ENCODE measurements around the gene ASGR1.

ASGR1 gene, protein sequence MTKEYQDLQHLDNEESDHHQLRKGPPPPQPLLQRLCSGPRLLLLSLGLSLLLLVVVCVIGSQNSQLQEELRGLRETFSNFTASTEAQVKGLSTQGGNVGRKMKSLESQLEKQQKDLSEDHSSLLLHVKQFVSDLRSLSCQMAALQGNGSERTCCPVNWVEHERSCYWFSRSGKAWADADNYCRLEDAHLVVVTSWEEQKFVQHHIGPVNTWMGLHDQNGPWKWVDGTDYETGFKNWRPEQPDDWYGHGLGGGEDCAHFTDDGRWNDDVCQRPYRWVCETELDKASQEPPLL

DNA sequence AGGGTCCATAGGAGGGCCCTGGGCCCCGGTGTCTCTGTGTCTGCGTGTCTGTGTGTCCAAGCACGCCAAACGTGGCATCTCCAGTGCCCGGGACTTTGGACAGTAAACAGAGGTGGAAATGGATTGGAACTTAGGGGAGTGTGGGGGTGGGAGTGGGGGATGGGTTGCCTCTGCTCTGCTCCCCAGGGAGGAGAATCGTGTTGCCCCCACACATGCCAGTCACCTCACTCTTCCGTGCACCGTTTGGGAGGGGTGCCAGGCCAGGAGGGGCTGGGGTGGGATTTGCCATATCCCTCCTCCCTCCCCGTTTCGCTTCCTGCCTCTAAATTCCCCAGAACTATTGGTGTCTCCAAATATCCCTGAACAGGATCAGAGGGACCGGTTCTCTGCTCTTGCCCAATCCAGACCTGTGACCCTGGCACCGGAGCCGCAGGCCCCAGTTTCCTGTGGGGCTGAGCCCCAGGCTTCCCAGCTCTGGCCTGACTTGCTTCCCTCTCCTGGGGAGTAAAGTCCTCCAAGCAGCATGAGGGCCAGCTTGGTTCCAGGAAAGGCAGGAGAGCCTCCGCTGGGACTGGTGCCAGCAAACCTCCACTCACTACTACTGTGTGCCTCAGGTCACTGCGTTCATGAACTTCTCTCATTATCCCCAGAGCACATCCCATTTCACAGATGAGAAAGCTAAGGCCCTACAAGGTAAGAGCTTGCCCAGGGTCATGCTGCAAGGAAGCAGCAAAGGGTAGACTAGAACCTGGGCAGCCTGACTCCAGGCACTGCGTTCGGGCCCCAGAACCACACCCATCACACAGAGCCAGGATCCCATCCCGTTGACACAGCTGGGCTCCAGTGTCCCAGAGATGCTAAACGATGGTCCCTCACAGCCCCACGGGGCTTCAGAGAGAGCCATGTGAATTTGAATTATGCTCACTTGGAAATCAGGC is at the start of gene ASGR1:
TSS of gene ASGR1 (minus strand) at position 54 of the 938 bp plus-strand sequence. CDS start 807 bp downstream, outside the sequence.
- peaks cover 0 to 13% of the 10 kb centered on the region in 2 donors for H3K4me1 ChIP-seq (ENCODE audit: control insufficient read depth in 1 of 2, insufficient read depth in 2 of 2, low read length in 2 of 2)
- H3K36me3 ChIP-seq (ENCODE audit: control insufficient read depth in 1 of 2, insufficient read depth in 2 of 2, low read length in 2 of 2): no peaks in the 10 kb centered on the region
- H3K9me3 ChIP-seq (ENCODE audit: control insufficient read depth in 1 of 2, low read length in 2 of 2): no peaks in the 10 kb centered on the region
- H3K27ac ChIP-seq (ENCODE audit: low read length): no peak within 1 kb of the TSS
- H3K27me3 ChIP-seq (ENCODE audit: low read depth, low read length): peaks cover 16% of the 10 kb centered on the region
- H3K4me3 ChIP-seq (ENCODE audit: low read depth in 1 of 2, low read length in 2 of 2): peak within 1 kb of the TSS in 1 of 2 donors; percentile 66

DNA sequence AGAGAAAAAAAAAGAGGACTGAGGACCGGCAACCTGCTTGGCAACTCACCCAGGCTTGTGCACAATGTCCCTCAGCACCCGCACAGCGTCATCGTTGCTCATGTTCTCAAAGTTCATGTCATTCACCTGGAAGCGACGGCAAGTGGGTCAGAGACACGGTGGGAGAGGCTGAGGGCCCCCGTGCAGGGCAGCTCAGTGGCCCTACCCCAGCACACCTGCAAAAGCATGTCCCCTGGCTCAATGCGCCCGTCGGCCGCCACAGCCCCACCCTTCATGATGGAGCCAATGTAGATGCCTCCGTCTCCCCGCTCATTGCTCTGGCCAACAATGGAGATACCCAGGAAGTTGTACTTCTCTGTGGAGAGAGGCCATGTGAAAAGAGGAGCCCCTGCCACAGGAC is 49.8 kb upstream of the ASGR1 start:
- Histone ChIP-seq H3K4me1 (ENCODE audit: control insufficient read depth in 1 of 2, insufficient read depth in 2 of 2, low read length in 2 of 2) (peaks cover 4 to 23% of the 10 kb centered on the region in 2 donors), H3K9me3 (ENCODE audit: control insufficient read depth in 1 of 2, low read length in 2 of 2) (no peaks in the 10 kb centered on the region), H3K27me3 (ENCODE audit: low read depth, low read length) (no peaks in the 10 kb centered on the region), H3K4me3 (ENCODE audit: low read depth in 1 of 2, low read length in 2 of 2) (no peak overlapping the region), H3K27ac (ENCODE audit: low read length) (no peak overlapping the region), H3K36me3 (ENCODE audit: control insufficient read depth in 1 of 2, insufficient read depth in 2 of 2, low read length in 2 of 2) (peaks cover 38 to 62% of the 10 kb centered on the region in 2 donors)

DNA sequence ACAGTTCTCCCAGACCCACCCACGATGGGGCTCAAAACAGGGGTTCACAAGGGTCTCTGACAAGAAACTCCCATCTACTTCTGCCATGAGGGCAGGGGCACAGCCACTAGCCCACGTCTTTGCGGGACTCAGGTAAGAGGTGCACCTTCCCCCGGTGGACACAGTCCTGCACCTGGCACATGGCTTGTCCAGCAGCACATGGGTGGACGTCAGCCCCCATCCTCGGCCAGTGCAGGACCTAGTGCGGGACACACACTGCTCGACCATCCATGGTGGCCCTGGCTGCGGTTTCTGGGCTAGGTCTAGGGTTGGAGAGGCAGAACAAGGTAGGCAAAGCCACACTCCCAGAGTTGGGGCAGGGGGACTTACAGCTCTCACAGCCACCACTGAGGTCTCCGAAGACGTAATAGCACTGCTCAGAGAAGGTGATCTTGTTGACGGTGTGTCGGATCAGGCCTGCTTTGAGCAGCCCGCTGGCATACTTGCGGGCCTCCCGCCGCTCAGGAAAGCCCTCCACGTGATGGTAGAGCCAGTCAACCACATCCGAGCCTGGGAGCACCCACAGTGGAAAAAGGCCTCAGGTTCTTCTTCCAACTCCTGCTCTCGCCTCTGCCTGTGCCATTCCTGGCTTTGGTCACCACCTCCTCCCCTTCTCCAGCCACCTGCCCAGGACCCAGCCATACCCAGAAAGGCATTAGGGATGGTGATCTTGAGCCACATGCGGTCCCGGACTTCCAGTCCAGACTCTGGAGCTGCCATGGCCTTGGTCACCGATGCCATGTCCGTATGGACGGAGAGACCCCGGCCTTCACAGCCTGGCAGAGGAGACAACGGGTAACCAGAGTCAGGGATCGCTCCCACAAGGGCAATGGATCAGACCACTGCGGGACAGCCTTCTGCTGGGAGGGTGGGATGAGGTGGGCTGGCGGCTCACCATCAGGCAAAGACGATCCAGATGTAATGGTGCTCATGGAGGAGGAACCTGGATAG is 47.8 kb upstream of the ASGR1 start:
- H3K9me3 ChIP-seq (ENCODE audit: control insufficient read depth in 1 of 2, low read length in 2 of 2): no peaks in the 10 kb centered on the region
- H3K36me3 ChIP-seq (ENCODE audit: control insufficient read depth in 1 of 2, insufficient read depth in 2 of 2, low read length in 2 of 2): peaks cover 47 to 78% of the 10 kb centered on the region in 2 donors
- no peak overlapping the region for H3K4me3 ChIP-seq (ENCODE audit: low read depth in 1 of 2, low read length in 2 of 2)
- peaks cover 0 to 8% of the 10 kb centered on the region in 2 donors for H3K4me1 ChIP-seq (ENCODE audit: control insufficient read depth in 1 of 2, insufficient read depth in 2 of 2, low read length in 2 of 2)
- H3K27ac ChIP-seq (ENCODE audit: low read length): no peak overlapping the region
- no peaks in the 10 kb centered on the region for H3K27me3 ChIP-seq (ENCODE audit: low read depth, low read length)

DNA sequence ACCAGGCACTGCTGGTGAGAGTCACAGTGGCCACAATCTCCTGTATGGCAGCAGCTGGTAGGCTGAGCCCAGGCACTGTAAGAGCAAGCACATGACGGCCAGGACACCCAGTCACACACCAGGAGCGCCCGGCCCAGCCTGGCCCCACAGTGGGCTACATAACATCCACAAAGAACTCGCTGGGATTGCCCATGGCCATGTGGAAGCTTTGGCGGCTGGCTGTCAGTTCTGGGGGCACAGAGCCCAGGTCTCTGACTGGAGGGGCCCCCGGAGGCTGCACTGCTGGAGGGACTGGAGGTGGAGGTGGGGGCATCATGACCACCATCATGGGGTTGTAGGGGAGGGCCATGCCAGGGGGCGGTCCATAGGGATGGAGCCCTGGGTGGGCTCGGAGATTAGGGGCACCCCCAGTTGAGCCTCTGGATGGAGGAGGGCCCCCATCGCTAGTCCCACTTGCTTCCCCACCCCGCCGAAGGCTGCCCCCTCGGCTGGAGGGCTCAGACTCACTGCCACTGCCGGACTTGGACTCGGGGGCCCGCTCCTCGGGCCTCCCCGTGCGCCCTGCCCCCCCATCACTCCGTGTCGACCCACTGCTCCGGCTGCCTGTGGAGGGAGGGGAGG is 46.7 kb upstream of the ASGR1 start:
- H3K9me3 ChIP-seq (ENCODE audit: control insufficient read depth in 1 of 2, low read length in 2 of 2): no peaks in the 10 kb centered on the region
- H3K27me3 ChIP-seq (ENCODE audit: low read depth, low read length): no peaks in the 10 kb centered on the region
- H3K36me3 ChIP-seq (ENCODE audit: control insufficient read depth in 1 of 2, insufficient read depth in 2 of 2, low read length in 2 of 2): peaks cover 47 to 78% of the 10 kb centered on the region in 2 donors
- H3K4me3 ChIP-seq (ENCODE audit: low read depth in 1 of 2, low read length in 2 of 2): no peak overlapping the region
- H3K4me1 ChIP-seq (ENCODE audit: control insufficient read depth in 1 of 2, insufficient read depth in 2 of 2, low read length in 2 of 2): peaks cover 4 to 14% of the 10 kb centered on the region in 2 donors
- H3K27ac ChIP-seq (ENCODE audit: low read length): no peak overlapping the region

DNA sequence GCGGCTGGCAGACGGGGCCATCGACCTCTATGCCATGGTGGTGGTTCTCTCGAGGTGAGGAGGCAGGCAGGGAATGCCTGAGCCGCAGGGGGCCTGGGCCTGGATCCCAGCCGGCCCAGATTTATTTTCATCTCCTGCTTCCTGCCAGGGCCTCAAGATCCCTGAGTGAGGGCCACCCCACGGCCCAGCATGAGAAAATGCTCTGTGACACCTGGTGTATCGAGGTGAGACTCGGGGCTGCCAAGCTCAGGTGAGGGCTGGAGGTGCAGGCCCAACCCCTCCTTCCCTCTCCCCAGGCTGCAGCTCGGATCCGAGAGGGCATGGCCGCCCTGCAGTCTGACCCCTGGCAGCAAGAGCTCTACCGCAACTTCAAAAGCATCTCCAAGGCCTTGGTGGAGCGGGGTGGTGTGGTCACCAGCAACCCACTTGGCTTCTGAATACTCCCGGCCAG is 45.5 kb upstream of the ASGR1 start:
- H3K4me1 ChIP-seq (ENCODE audit: control insufficient read depth in 1 of 2, insufficient read depth in 2 of 2, low read length in 2 of 2): peaks cover 4 to 17% of the 10 kb centered on the region in 2 donors
- H3K27me3 ChIP-seq (ENCODE audit: low read depth, low read length): no peaks in the 10 kb centered on the region
- H3K27ac ChIP-seq (ENCODE audit: low read length): no peak overlapping the region
- peaks cover 47 to 71% of the 10 kb centered on the region in 2 donors for H3K36me3 ChIP-seq (ENCODE audit: control insufficient read depth in 1 of 2, insufficient read depth in 2 of 2, low read length in 2 of 2)
- no peaks in the 10 kb centered on the region for H3K9me3 ChIP-seq (ENCODE audit: control insufficient read depth in 1 of 2, low read length in 2 of 2)
- no peak overlapping the region for H3K4me3 ChIP-seq (ENCODE audit: low read depth in 1 of 2, low read length in 2 of 2)

DNA sequence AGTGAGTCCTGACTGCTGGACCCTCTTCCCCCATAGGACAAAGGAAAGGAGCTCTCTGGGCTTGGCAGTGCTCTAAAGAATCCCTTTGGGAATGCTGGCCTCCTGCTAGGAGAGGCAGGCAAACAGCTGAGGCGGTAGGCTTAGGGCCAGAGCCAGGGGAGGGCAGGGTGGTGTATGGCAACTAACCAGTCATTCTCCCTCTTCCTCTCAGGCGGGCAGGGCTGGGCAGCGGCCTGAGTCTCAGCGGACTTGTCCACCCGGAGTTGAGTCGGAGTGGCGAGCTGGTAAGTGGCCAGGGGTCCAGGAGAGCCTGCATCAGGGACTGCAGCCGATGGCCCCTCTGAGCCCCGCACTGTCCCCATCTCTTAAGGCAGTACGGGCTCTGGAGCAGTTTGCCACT is 44.9 kb upstream of the ASGR1 start:
- Histone ChIP-seq H3K4me1 (ENCODE audit: control insufficient read depth in 1 of 2, insufficient read depth in 2 of 2, low read length in 2 of 2) (peaks cover 9 to 23% of the 10 kb centered on the region in 2 donors), H3K4me3 (ENCODE audit: low read depth in 1 of 2, low read length in 2 of 2) (no peak overlapping the region), H3K36me3 (ENCODE audit: control insufficient read depth in 1 of 2, insufficient read depth in 2 of 2, low read length in 2 of 2) (peaks cover 41 to 65% of the 10 kb centered on the region in 2 donors), H3K27ac (ENCODE audit: low read length) (no peak overlapping the region), H3K27me3 (ENCODE audit: low read depth, low read length) (no peaks in the 10 kb centered on the region), H3K9me3 (ENCODE audit: control insufficient read depth in 1 of 2, low read length in 2 of 2) (no peaks in the 10 kb centered on the region)

DNA sequence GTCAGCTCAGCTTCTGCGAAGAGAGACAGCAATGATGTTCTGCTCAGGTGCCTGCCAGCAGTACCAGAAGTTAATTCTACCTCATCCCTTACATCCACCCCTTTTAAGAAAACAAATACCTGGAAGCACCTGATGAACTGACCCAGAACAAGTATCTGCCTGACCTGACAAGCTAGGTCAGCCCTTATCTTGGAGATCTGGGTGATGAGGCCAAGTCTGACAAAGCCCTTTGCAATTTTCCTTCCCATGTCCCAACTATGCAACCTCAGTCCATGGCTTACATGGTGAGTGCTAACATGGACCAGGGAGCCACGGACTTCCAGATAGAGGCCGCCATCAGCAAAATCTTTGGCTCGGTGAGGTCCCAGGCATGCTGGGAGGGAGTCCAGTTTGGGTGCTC is 44.2 kb upstream of the ASGR1 start:
- H3K27me3 ChIP-seq (ENCODE audit: low read depth, low read length): no peaks in the 10 kb centered on the region
- H3K4me1 ChIP-seq (ENCODE audit: control insufficient read depth in 1 of 2, insufficient read depth in 2 of 2, low read length in 2 of 2): peaks cover 13 to 30% of the 10 kb centered on the region in 2 donors
- peaks cover 39 to 58% of the 10 kb centered on the region in 2 donors for H3K36me3 ChIP-seq (ENCODE audit: control insufficient read depth in 1 of 2, insufficient read depth in 2 of 2, low read length in 2 of 2)

DNA sequence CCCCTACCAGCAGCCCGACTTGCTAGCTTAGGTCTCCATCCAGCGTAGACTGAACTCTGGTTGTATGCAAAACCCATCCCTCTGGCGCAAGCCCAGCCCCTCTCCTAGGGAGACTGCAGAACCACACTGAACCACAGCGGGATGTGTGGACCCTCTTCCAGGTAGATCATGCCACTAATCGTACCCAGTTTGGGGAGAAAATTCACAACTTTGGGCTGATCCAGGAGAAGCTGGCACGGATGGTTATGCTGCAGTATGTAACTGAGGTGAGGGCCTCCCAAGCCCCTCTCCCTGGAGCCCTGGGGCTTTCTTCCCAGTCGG is 43.8 kb upstream of the ASGR1 start:
- Histone ChIP-seq H3K9me3 (ENCODE audit: control insufficient read depth in 1 of 2, low read length in 2 of 2) (no peaks in the 10 kb centered on the region), H3K4me1 (ENCODE audit: control insufficient read depth in 1 of 2, insufficient read depth in 2 of 2, low read length in 2 of 2) (peaks cover 13 to 34% of the 10 kb centered on the region in 2 donors), H3K27ac (ENCODE audit: low read length) (no peak overlapping the region), H3K4me3 (ENCODE audit: low read depth in 1 of 2, low read length in 2 of 2) (no peak overlapping the region), H3K36me3 (ENCODE audit: control insufficient read depth in 1 of 2, insufficient read depth in 2 of 2, low read length in 2 of 2) (peaks cover 35 to 54% of the 10 kb centered on the region in 2 donors), H3K27me3 (ENCODE audit: low read depth, low read length) (no peaks in the 10 kb centered on the region)

More for the DNA sequence above, 44.2 kb upstream of the ASGR1 start:
- H3K4me3 ChIP-seq (ENCODE audit: low read depth in 1 of 2, low read length in 2 of 2): no peak overlapping the region
- H3K9me3 ChIP-seq (ENCODE audit: control insufficient read depth in 1 of 2, low read length in 2 of 2): no peaks in the 10 kb centered on the region
- H3K27ac ChIP-seq (ENCODE audit: low read length): no peak overlapping the region

DNA sequence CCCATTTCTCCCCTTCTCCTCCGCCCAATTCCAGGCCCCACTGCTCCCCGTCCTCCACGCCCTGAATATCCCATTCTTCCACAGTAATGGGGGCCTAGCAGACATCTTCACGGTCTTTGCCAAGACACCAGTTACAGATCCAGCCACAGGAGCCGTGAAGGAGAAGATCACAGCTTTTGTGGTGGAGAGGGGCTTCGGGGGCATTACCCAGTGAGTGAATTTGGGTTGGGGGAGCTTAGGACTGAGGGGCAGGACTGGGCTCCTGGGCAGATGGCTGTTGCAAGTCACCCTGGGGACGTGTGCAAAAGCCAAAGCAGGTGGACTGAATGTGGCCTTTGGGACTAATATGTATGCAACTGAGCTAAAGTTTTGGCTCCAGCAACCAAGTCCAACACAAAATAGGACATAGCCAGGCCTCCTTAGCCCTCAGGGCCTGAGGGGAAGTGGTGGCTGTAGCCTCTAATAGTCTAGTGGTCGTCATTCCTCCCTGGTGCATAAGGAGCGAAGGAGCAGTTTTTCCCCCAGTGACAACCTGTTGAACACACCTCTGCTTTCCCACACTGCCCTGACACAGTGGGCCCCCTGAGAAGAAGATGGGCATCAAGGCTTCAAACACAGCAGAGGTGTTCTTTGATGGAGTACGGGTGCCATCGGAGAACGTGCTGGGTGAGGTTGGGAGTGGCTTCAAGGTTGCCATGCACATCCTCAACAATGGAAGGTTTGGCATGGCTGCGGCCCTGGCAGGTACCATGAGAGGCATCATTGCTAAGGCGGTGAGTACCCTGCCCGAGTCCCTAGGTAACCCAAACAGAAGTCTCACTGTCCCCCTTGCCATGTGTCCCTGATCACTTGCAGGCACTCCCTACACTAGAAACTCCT is 43.2 kb upstream of the ASGR1 start:
- H3K9me3 ChIP-seq (ENCODE audit: control insufficient read depth in 1 of 2, low read length in 2 of 2): no peaks in the 10 kb centered on the region
- H3K4me3 ChIP-seq (ENCODE audit: low read depth in 1 of 2, low read length in 2 of 2): no peak overlapping the region
- no peaks in the 10 kb centered on the region for H3K27me3 ChIP-seq (ENCODE audit: low read depth, low read length)
- H3K36me3 ChIP-seq (ENCODE audit: control insufficient read depth in 1 of 2, insufficient read depth in 2 of 2, low read length in 2 of 2): peaks cover 31 to 48% of the 10 kb centered on the region in 2 donors
- H3K4me1 ChIP-seq (ENCODE audit: control insufficient read depth in 1 of 2, insufficient read depth in 2 of 2, low read length in 2 of 2): peaks cover 13 to 39% of the 10 kb centered on the region in 2 donors
- no peak overlapping the region for H3K27ac ChIP-seq (ENCODE audit: low read length)

Data from muscle layer of duodenum (tissue), 2 donors.